Loucy (cell line): Measurements from ENCODE around the gene PTPN9.

Experiments
- H2AFZ ChIP-seq: fragments of 200-600 bp; sonication (generic); 2 replicates; pipeline ENCODE4 v1.6.0; 2016; ENCODE audit warnings: antibody characterized with exemption, mild to moderate bottlenecking, low read length, moderate library complexity
- H3F3A ChIP-seq: fragments of 200-600 bp; 2 replicates; pipeline ENCODE4 v1.6.0; 2016; ENCODE audit warnings: antibody characterized with exemption, low read depth, mild to moderate bottlenecking
- H3K27me3 ChIP-seq: fragments of 200-600 bp; sonication (generic); 2 replicates; pipeline ENCODE4 v1.6.1; 2014; ENCODE audit warnings: low read length, mild to moderate bottlenecking; ENCODE audit not compliant: insufficient read depth, poor library complexity, severe bottlenecking
- H3K36me3 ChIP-seq: fragments of 200-600 bp; sonication (generic); 2 replicates; pipeline ENCODE4 v1.6.1; 2016; ENCODE audit warnings: low read length; ENCODE audit not compliant: insufficient read depth
- H3K4me1 ChIP-seq: fragments of 200-600 bp; sonication (generic); 2 replicates; pipeline ENCODE4 v1.5.1; 2014; ENCODE audit warnings: low read length, mild to moderate bottlenecking; ENCODE audit not compliant: insufficient read depth, poor library complexity, severe bottlenecking
- H3K4me2 ChIP-seq: fragments of 200-600 bp; sonication (generic); 2 replicates; pipeline ENCODE4 v1.6.0; 2014; ENCODE audit warnings: antibody characterized with exemption, low read length, low read depth, mild to moderate bottlenecking; ENCODE audit not compliant: poor library complexity, severe bottlenecking
- H3K4me3 ChIP-seq: fragments of 200-600 bp; sonication (generic); 2 replicates; pipeline ENCODE4 v1.5.1; 2014; ENCODE audit warnings: low read length, mild to moderate bottlenecking, mixed read lengths; ENCODE audit not compliant: poor library complexity, severe bottlenecking
- H3K79me2 ChIP-seq: fragments of 200-600 bp; sonication (generic); 2 replicates; pipeline ENCODE4 v1.6.1; 2014; ENCODE audit warnings: low read length; ENCODE audit not compliant: insufficient read depth
- H3K9ac ChIP-seq: fragments of 200-600 bp; sonication (generic); 2 replicates; pipeline ENCODE4 v1.6.0; 2014; ENCODE audit warnings: mild to moderate bottlenecking, low read depth, low read length, moderate library complexity; ENCODE audit not compliant: poor library complexity, severe bottlenecking
- H3K9me2 ChIP-seq: fragments of 200-600 bp; sonication (generic); replicated peaks from 2 replicates; pipeline ENCODE4 v1.6.1; 2016; ENCODE audit warnings: low read depth, low read length, mixed read lengths
- H3K9me3 ChIP-seq: fragments of 200-600 bp; sonication (generic); 2 replicates; pipeline ENCODE4 v1.6.1; 2014; ENCODE audit warnings: mild to moderate bottlenecking, antibody characterized with exemption, low read length, low read depth; ENCODE audit not compliant: insufficient read depth
- H4K20me1 ChIP-seq: fragments of 200-600 bp; sonication (generic); 2 replicates; pipeline ENCODE4 v1.6.0; 2014; ENCODE audit warnings: antibody characterized with exemption, low read length, mild to moderate bottlenecking; ENCODE audit not compliant: insufficient read depth, poor library complexity, severe bottlenecking
- CTCF ChIP-seq: fragments of 200-600 bp; sonication (generic); conservative IDR thresholded peaks from 2 replicates; pipeline ENCODE4 v1.5.1; 2014; ENCODE audit warnings: mild to moderate bottlenecking, antibody characterized with exemption, low read length
- EZH2phosphoT487 ChIP-seq: fragments of 200-600 bp; IDR thresholded peaks from 2 replicates; pipeline ENCODE4 v1.6.1; 2018; ENCODE audit warnings: antibody characterized with exemption, mild to moderate bottlenecking, moderate library complexity, borderline replicate concordance

The PTPN9 gene

GRCh38 chr15:75554717-75555116, 24.4 kb downstream of the PTPN9 start:
- H3K4me2 ChIP-seq = no peak overlapping the region
- H3K36me3 ChIP-seq = no peaks in the 10 kb centered on the region
- no peak overlapping the region for H3K9ac ChIP-seq
- peaks cover 4% of the 10 kb centered on the region for H4K20me1 ChIP-seq
- H3K9me2 ChIP-seq = no peaks in the 10 kb centered on the region
- no peaks in the 10 kb centered on the region for H3F3A ChIP-seq
- H3K4me1 ChIP-seq = no peaks in the 10 kb centered on the region
- H3K79me2 ChIP-seq = peaks cover 11% of the 10 kb centered on the region; the same call in 1 of the 2 replicates
- TF ChIP-seq CTCF (no peak), EZH2phosphoT487 (no peak)
- no peaks in the 10 kb centered on the region for H3K27me3 ChIP-seq
- no peaks in the 10 kb centered on the region for H3K9me3 ChIP-seq
- no peak overlapping the region for H3K4me3 ChIP-seq
- H2AFZ ChIP-seq = no peak overlapping the region

- no peak overlapping the region for H3K9ac ChIP-seq
- no peak overlapping the region for H2AFZ ChIP-seq
- H4K20me1 ChIP-seq = peaks cover 4% of the 10 kb centered on the region
- H3K79me2 ChIP-seq = peaks cover 18% of the 10 kb centered on the region; the same call in 1 of the 2 replicates
- H3K36me3 ChIP-seq = no peaks in the 10 kb centered on the region
- no peak for TF ChIP-seq CTCF
- no peak for TF ChIP-seq EZH2phosphoT487
- no peak overlapping the region for H3K4me2 ChIP-seq
- H3K27me3 ChIP-seq = no peaks in the 10 kb centered on the region
- no peaks in the 10 kb centered on the region for H3F3A ChIP-seq
- no peaks in the 10 kb centered on the region for H3K4me1 ChIP-seq
- H3K9me3 ChIP-seq = no peaks in the 10 kb centered on the region
- H3K9me2 ChIP-seq = no peaks in the 10 kb centered on the region
- no peak overlapping the region for H3K4me3 ChIP-seq
These were observed 25.5 kb downstream of the PTPN9 start for GRCh38 chr15:75553659-75554058.

GRCh38 chr15:75551091-75551490, 28.0 kb downstream of the PTPN9 start:
- Histone ChIP-seq H3K4me2 (no peak overlapping the region), H3F3A (no peaks in the 10 kb centered on the region), H3K9me2 (no peaks in the 10 kb centered on the region), H3K79me2 (peaks cover 23% of the 10 kb centered on the region; the same call in 1 of the 2 replicates), H3K9me3 (no peaks in the 10 kb centered on the region), H3K27me3 (no peaks in the 10 kb centered on the region), H3K4me1 (no peaks in the 10 kb centered on the region), H3K36me3 (no peaks in the 10 kb centered on the region), H3K4me3 (no peak overlapping the region), H3K9ac (no peak overlapping the region), H4K20me1 (peaks cover 4% of the 10 kb centered on the region), H2AFZ (no peak overlapping the region)
- TF ChIP-seq CTCF (no peak), EZH2phosphoT487 (no peak)
